Bronchial epithelial cell (primary cell): ENCODE measurements around the gene C11orf24. TPM values are rescaled to one million over a fixed set of nuclear protein-coding genes. Genes with fewer than 3 reads are reported as not detected.
A peak's percentile ranks its signal among the peaks of the same experiment; 100 is the strongest.

Experiments
- DNase-seq: peaks from one replicate; pipeline ENCODE4 v3.0.0-alpha.2; 2010; ENCODE audit warnings: low read depth
- FAIRE-seq: peaks from 2 replicates; lab custom pipeline; 2011; peaks lifted over from hg19 to GRCh38; lab: Jason Lieb, UNC
- H3K27me3 ChIP-seq: 2 replicates; pipeline ENCODE4 v1.5.1; 2011; ENCODE audit warnings: low read length; ENCODE audit not compliant: control insufficient read depth, insufficient read depth
- H3K36me3 ChIP-seq: 2 replicates; pipeline ENCODE4 v1.5.1; 2011; ENCODE audit warnings: low read length; ENCODE audit not compliant: control insufficient read depth, insufficient read depth
- H3K4me3 ChIP-seq: 2 replicates; pipeline ENCODE4 v1.5.1; 2011; ENCODE audit warnings: mild to moderate bottlenecking, low read depth, low read length, control low read depth
- total RNA-seq: library from RNA; depleted of rRNA; stranded (reverse); fragments of >200 nt; gene quantifications from 2 replicates; pipeline ENCODE4 v1.2.1, GENCODE V29; 2014
- TF ChIP-seq, protein P1 (sequence below): IDR thresholded peaks from 2 replicates; pipeline ENCODE4 v1.5.1; 2011; ENCODE audit warnings: mild to moderate bottlenecking, moderate library complexity, low read length, control low read depth, inconsistent platforms; ENCODE audit not compliant: insufficient read depth, severe bottlenecking

Gene C11orf24
- total RNA-seq, 1 donor from 2014 or later, result 13.2 TPM

GRCh38 chr11:68260484-68260883, 11.3 kb downstream of the C11orf24 start:
- Histone ChIP-seq H3K4me3 (no peak overlapping the region), H3K27me3 (no peaks in the 10 kb centered on the region), H3K36me3 (peaks cover 16% of the 10 kb centered on the region)
- FAIRE-seq (peak; percentile 52), DNase-seq (no peak)
- TF ChIP-seq, protein P1, sequence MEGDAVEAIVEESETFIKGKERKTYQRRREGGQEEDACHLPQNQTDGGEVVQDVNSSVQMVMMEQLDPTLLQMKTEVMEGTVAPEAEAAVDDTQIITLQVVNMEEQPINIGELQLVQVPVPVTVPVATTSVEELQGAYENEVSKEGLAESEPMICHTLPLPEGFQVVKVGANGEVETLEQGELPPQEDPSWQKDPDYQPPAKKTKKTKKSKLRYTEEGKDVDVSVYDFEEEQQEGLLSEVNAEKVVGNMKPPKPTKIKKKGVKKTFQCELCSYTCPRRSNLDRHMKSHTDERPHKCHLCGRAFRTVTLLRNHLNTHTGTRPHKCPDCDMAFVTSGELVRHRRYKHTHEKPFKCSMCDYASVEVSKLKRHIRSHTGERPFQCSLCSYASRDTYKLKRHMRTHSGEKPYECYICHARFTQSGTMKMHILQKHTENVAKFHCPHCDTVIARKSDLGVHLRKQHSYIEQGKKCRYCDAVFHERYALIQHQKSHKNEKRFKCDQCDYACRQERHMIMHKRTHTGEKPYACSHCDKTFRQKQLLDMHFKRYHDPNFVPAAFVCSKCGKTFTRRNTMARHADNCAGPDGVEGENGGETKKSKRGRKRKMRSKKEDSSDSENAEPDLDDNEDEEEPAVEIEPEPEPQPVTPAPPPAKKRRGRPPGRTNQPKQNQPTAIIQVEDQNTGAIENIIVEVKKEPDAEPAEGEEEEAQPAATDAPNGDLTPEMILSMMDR, result no peak

- H3K4me3 ChIP-seq, result no peak overlapping the region
- TF ChIP-seq, protein P1, result no peak
- FAIRE-seq (no peak), DNase-seq (no peak)
- no peaks in the 10 kb centered on the region for H3K27me3 ChIP-seq
- peaks cover 12% of the 10 kb centered on the region for H3K36me3 ChIP-seq
Measured at GRCh38 chr11:68259122-68259959, 12.4 kb downstream of the C11orf24 start.

DNA sequence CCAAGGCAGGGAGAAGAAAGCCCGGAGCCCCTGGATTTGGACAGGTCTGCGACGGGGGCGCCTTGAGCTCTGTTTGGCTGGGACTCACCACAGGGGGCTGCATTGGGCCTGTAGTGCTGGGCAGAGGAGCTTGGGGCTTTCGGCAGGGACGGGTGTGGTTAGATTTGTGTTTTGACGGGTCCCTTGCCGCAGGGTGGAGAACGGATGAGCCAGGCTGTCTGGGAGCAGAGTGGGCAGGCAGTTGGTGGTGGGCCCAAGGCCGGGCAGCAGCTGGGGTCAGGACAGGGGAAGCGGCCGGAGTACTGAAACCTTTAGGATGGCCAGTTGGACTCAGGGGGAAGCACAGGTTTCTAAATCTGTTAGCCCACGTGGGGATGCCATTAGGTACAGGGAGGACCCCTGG, 13.4 kb downstream of the C11orf24 start:
- Histone ChIP-seq H3K36me3 (peaks cover 7% of the 10 kb centered on the region), H3K4me3 (no peak overlapping the region), H3K27me3 (no peaks in the 10 kb centered on the region)
- DNase-seq (no peak), FAIRE-seq (no peak)
- TF ChIP-seq, protein P1, result no peak

GRCh38 chr11:68257477-68258362, 14.1 kb downstream of the C11orf24 start:
- DNase-seq (peak; percentile 72), FAIRE-seq (no peak)
- no peaks in the 10 kb centered on the region for H3K27me3 ChIP-seq
- H3K36me3 ChIP-seq, result peaks cover 7% of the 10 kb centered on the region
- no peak overlapping the region for H3K4me3 ChIP-seq
- TF ChIP-seq, protein P1, result peak; percentile 91

DNA sequence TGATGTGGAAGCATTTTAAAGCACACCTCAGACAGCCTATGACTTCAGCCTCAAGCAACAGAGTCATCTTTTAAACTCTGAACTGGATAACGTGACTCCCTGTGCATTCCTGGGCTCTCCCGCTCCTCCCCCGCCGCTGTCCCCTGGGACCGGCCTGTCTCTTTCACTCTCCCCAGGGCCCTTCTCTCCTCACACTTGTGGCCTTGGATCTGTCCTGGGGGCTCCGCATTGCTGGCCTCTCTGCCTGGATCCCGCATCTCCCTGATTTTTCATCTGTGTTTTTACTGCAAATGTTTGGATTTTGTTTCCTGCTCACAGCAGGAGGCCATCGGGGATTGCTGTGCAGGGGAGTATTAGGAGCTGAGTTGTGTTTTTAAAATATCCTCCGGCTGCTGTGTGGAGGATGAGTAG, 15.4 kb downstream of the C11orf24 start:
- no peaks in the 10 kb centered on the region for H3K36me3 ChIP-seq
- no peaks in the 10 kb centered on the region for H3K27me3 ChIP-seq
- FAIRE-seq, result no peak
- H3K4me3 ChIP-seq, result no peak overlapping the region
- TF ChIP-seq, protein P1, result no peak
- no peak for DNase-seq
